Right atrium auricular region (tissue), 2 donors: ENCODE measurements around the gene ABCA9. TPM values are rescaled to one million over a fixed set of nuclear protein-coding genes. Genes with fewer than 3 reads are reported as not detected.
"Not testable (repeated sequence)": the region's sequence is repeated elsewhere in the genome, so short reads cannot be mapped to it uniquely, and the experiment has no call there.

ENCODE experiments used
- DNase-seq: peaks from one replicate; pipeline ENCODE4 v3.0.0-alpha.2; 2019; ENCODE audit warnings: low spot score
- H3K27ac ChIP-seq, 2 donors: fragments of 200-600 bp; sonication (generic); 1 replicate in 1 of 2; 2 replicates in 1 of 2; pipeline ENCODE4 v1.5.1; 2016 to 2019
- H3K27me3 ChIP-seq, 2 donors: fragments of 200-600 bp; sonication (generic); one replicate each; pipeline versions ENCODE4 v1.5.1 to v1.6.0; 2017 to 2019
- H3K36me3 ChIP-seq: fragments of 200-600 bp; sonication (generic); one replicate; pipeline ENCODE4 v1.5.1; 2016
- H3K4me1 ChIP-seq, 2 donors: fragments of 200-600 bp; sonication (generic); one replicate each; pipeline versions ENCODE4 v1.5.1 to v1.6.0; 2017 to 2019
- H3K4me3 ChIP-seq, 2 donors: fragments of 200-600 bp; sonication (generic); 1 replicate in 1 of 2; 2 replicates in 1 of 2; pipeline ENCODE4 v1.5.1; 2017 to 2019; ENCODE audit warnings: mild to moderate bottlenecking in 1 of 2, moderate library complexity in 1 of 2
- H3K9me3 ChIP-seq, 2 donors: fragments of 200-600 bp; sonication (generic); one replicate each; pipeline ENCODE4 v1.5.1; 2019
- CTCF ChIP-seq, 2 donors: fragments of 200-600 bp; sonication (generic); IDR thresholded peaks; one replicate each; pipeline ENCODE4 v1.5.1; 2019; ENCODE audit warnings: antibody characterized with exemption in 2 of 2
- total RNA-seq, 2 donors: library from RNA; depleted of rRNA; stranded (reverse); fragments of >200 nt; gene quantifications; one replicate each; pipeline ENCODE4 v1.1.0, GENCODE V29; 2016

ABCA9 gene
- total RNA-seq, 2 donors from 2014 or later, result 11.3 to 11.8 TPM

GRCh38 chr17:69012895-69013805, 47.6 kb downstream of the ABCA9 start:
- Histone ChIP-seq H3K36me3 (peaks cover 19% of the 10 kb centered on the region), H3K9me3 (no peaks in the 10 kb centered on the region), H3K27ac (no peak overlapping the region), H3K27me3 (no peaks in the 10 kb centered on the region), H3K4me3 (no peak overlapping the region), H3K4me1 (no peaks in the 10 kb centered on the region)
- no peak for DNase-seq
- TF ChIP-seq CTCF (IDR thresholded peaks at IDR 0.05), result no peak

GRCh38 chr17:69009930-69010329, 50.8 kb downstream of the ABCA9 start:
- Histone ChIP-seq H3K4me1 (no peaks in the 10 kb centered on the region), H3K9me3 (no peaks in the 10 kb centered on the region), H3K27me3 (no peaks in the 10 kb centered on the region), H3K36me3 (peaks cover 25% of the 10 kb centered on the region), H3K4me3 (no peak overlapping the region), H3K27ac (no peak overlapping the region)
- no peak for DNase-seq
- no peak for TF ChIP-seq CTCF (IDR thresholded peaks at IDR 0.05)

GRCh38 chr17:69004759-69005158, 56.0 kb downstream of the ABCA9 start:
- H3K27ac ChIP-seq, H3K4me1 ChIP-seq, H3K9me3 ChIP-seq, H3K4me3 ChIP-seq, H3K27me3 ChIP-seq, DNase-seq: not testable (repeated sequence)
- peaks cover 20% of the 10 kb centered on the region for H3K36me3 ChIP-seq

- DNase-seq, H3K9me3 ChIP-seq, H3K27me3 ChIP-seq, H3K36me3 ChIP-seq, H3K4me3 ChIP-seq, H3K4me1 ChIP-seq, H3K27ac ChIP-seq: not testable (repeated sequence)
These were observed 61.0 kb downstream of the ABCA9 start for GRCh38 chr17:68999743-69000142.

- DNase-seq, result no peak
- no peaks in the 10 kb centered on the region for H3K27me3 ChIP-seq
- H3K36me3 ChIP-seq, result peaks cover 17% of the 10 kb centered on the region
- H3K4me1 ChIP-seq, result no peaks in the 10 kb centered on the region
- no peak overlapping the region for H3K27ac ChIP-seq
- no peak overlapping the region for H3K4me3 ChIP-seq
- no peaks in the 10 kb centered on the region for H3K9me3 ChIP-seq
- TF ChIP-seq CTCF (IDR thresholded peaks at IDR 0.05), result no peak
These were observed 67.6 kb downstream of the ABCA9 start for GRCh38 chr17:68993112-68993511.

- no peak for DNase-seq
- H3K36me3 ChIP-seq, result peaks cover 19% of the 10 kb centered on the region
- no peaks in the 10 kb centered on the region for H3K4me1 ChIP-seq
- H3K4me3 ChIP-seq, result no peak overlapping the region
- H3K27ac ChIP-seq, result no peak overlapping the region
- TF ChIP-seq CTCF (IDR thresholded peaks at IDR 0.05), result no peak
- no peaks in the 10 kb centered on the region for H3K27me3 ChIP-seq
- H3K9me3 ChIP-seq, result no peaks in the 10 kb centered on the region
These were observed 72.8 kb downstream of the ABCA9 start for GRCh38 chr17:68987966-68988365.

- peak overlapping the region; percentile 31 to 43 for H3K27ac ChIP-seq
These were observed 79.4 kb downstream of the ABCA9 start for GRCh38 chr17:68981288-68981687.

More at GRCh38 chr17:68981288-68981687, 79.4 kb downstream of the ABCA9 start:
- Histone ChIP-seq H3K4me1 (no peaks in the 10 kb centered on the region), H3K4me3 (no peak overlapping the region), H3K36me3 (no peaks in the 10 kb centered on the region), H3K9me3 (no peaks in the 10 kb centered on the region), H3K27me3 (no peaks in the 10 kb centered on the region)
- DNase-seq, result peak; percentile 72
- TF ChIP-seq CTCF (IDR thresholded peaks at IDR 0.05), result no peak
